Muscle layer of colon (tissue), 2 donors: Measurements from ENCODE around the gene SFMBT2.
"Not testable (repeated sequence)": the region's sequence is repeated elsewhere in the genome, so short reads cannot be mapped to it uniquely, and the experiment has no call there.

Experiments
- H3K27ac ChIP-seq: one replicate; pipeline ENCODE4 v1.7.0; 2013; ENCODE audit warnings: low read depth, mild to moderate bottlenecking, low read length, moderate library complexity
- H3K27me3 ChIP-seq, 2 donors: one replicate each; pipeline ENCODE4 v1.7.0; 2013; ENCODE audit warnings: low read length in 2 of 2, mild to moderate bottlenecking in 2 of 2; ENCODE audit not compliant: insufficient read depth in 2 of 2, control insufficient read depth in 1 of 2
- H3K36me3 ChIP-seq: one replicate; pipeline ENCODE4 v1.7.0; 2013; ENCODE audit warnings: mild to moderate bottlenecking, low read length; ENCODE audit not compliant: insufficient read depth
- H3K4me1 ChIP-seq: one replicate; pipeline ENCODE4 v1.7.0; 2013; ENCODE audit warnings: mild to moderate bottlenecking, low read length; ENCODE audit not compliant: insufficient read depth
- H3K4me3 ChIP-seq, 2 donors: one replicate each; pipeline ENCODE4 v1.7.0; 2013; ENCODE audit warnings: low read length in 2 of 2, low read depth in 1 of 2, mild to moderate bottlenecking in 1 of 2, moderate library complexity in 1 of 2
- H3K9ac ChIP-seq: one replicate; pipeline ENCODE4 v1.7.0; 2013; ENCODE audit warnings: low read length
- H3K9me3 ChIP-seq: one replicate; pipeline ENCODE4 v1.7.0; 2013; ENCODE audit warnings: mild to moderate bottlenecking, low read length
- donor health status: abdominal sarcoma.
- donor health status: Adenocarcinoma of cecum.

SFMBT2 gene

GRCh38 chr10:7202793-7203355, 208.0 kb downstream of the SFMBT2 start:
- Histone ChIP-seq H3K4me1 (no peaks in the 10 kb centered on the region), H3K27me3 (no peaks in the 10 kb centered on the region), H3K4me3 (no peak overlapping the region), H3K9ac (no peak overlapping the region), H3K36me3 (no peaks in the 10 kb centered on the region), H3K9me3 (no peaks in the 10 kb centered on the region), H3K27ac (no peak overlapping the region)

GRCh38 chr10:7199152-7199760, 211.6 kb downstream of the SFMBT2 start:
- Histone ChIP-seq H3K36me3 (no peaks in the 10 kb centered on the region), H3K9ac (no peak overlapping the region), H3K27me3 (no peaks in the 10 kb centered on the region), H3K4me1 (no peaks in the 10 kb centered on the region), H3K9me3 (no peaks in the 10 kb centered on the region), H3K27ac (no peak overlapping the region), H3K4me3 (no peak overlapping the region)

GRCh38 chr10:7196284-7196683, 214.6 kb downstream of the SFMBT2 start:
- H3K27ac ChIP-seq = no peak overlapping the region
- H3K9ac ChIP-seq = no peak overlapping the region
- no peaks in the 10 kb centered on the region for H3K27me3 ChIP-seq
- H3K36me3 ChIP-seq = no peaks in the 10 kb centered on the region
- no peaks in the 10 kb centered on the region for H3K9me3 ChIP-seq
- H3K4me3 ChIP-seq = no peak overlapping the region
- H3K4me1 ChIP-seq = no peaks in the 10 kb centered on the region

- no peak overlapping the region for H3K9ac ChIP-seq
- H3K27ac ChIP-seq = no peak overlapping the region
- H3K36me3 ChIP-seq = no peaks in the 10 kb centered on the region
- H3K4me1 ChIP-seq = no peaks in the 10 kb centered on the region
- H3K4me3 ChIP-seq = no peak overlapping the region
- no peaks in the 10 kb centered on the region for H3K9me3 ChIP-seq
- H3K27me3 ChIP-seq = no peaks in the 10 kb centered on the region
Measured at GRCh38 chr10:7195118-7195517, 215.7 kb downstream of the SFMBT2 start.

GRCh38 chr10:7194571-7194970, 216.3 kb downstream of the SFMBT2 start:
- H3K9me3 ChIP-seq = no peaks in the 10 kb centered on the region
- H3K36me3 ChIP-seq = no peaks in the 10 kb centered on the region
- H3K9ac ChIP-seq = no peak overlapping the region
- no peaks in the 10 kb centered on the region for H3K27me3 ChIP-seq
- H3K27ac ChIP-seq = no peak overlapping the region
- no peak overlapping the region for H3K4me3 ChIP-seq
- no peaks in the 10 kb centered on the region for H3K4me1 ChIP-seq

GRCh38 chr10:7193369-7193768, 217.5 kb downstream of the SFMBT2 start:
- Histone ChIP-seq H3K4me1 (no peaks in the 10 kb centered on the region), H3K4me3 (no peak overlapping the region), H3K27me3 (no peaks in the 10 kb centered on the region), H3K27ac (no peak overlapping the region), H3K9ac (no peak overlapping the region), H3K36me3 (no peaks in the 10 kb centered on the region), H3K9me3 (no peaks in the 10 kb centered on the region)

- Histone ChIP-seq H3K27me3 (no peaks in the 10 kb centered on the region), H3K36me3 (no peaks in the 10 kb centered on the region), H3K4me3 (no peak overlapping the region), H3K9ac (no peak overlapping the region), H3K27ac (no peak overlapping the region), H3K4me1 (no peaks in the 10 kb centered on the region), H3K9me3 (no peaks in the 10 kb centered on the region)
Measured at GRCh38 chr10:7192831-7193361, 217.9 kb downstream of the SFMBT2 start.

- Histone ChIP-seq H3K36me3 (no peaks in the 10 kb centered on the region), H3K4me1 (no peaks in the 10 kb centered on the region)
Measured at GRCh38 chr10:7192061-7192460, 218.8 kb downstream of the SFMBT2 start.

GRCh38 chr10:7190772-7191171, 220.1 kb downstream of the SFMBT2 start:
- not testable (repeated sequence) for H3K36me3 ChIP-seq, H3K9me3 ChIP-seq, H3K27me3 ChIP-seq, H3K27ac ChIP-seq, H3K4me1 ChIP-seq, H3K9ac ChIP-seq, H3K4me3 ChIP-seq

More at GRCh38 chr10:7192061-7192460, 218.8 kb downstream of the SFMBT2 start:
- no peaks in the 10 kb centered on the region for H3K9me3 ChIP-seq
- H3K9ac ChIP-seq = no peak overlapping the region
- no peaks in the 10 kb centered on the region for H3K27me3 ChIP-seq
- H3K27ac ChIP-seq = no peak overlapping the region
- H3K4me3 ChIP-seq = no peak overlapping the region

- H3K9me3 ChIP-seq = no peaks in the 10 kb centered on the region
- no peaks in the 10 kb centered on the region for H3K4me1 ChIP-seq
- H3K4me3 ChIP-seq = no peak overlapping the region
- no peaks in the 10 kb centered on the region for H3K27me3 ChIP-seq
- no peaks in the 10 kb centered on the region for H3K36me3 ChIP-seq
- no peak overlapping the region for H3K27ac ChIP-seq
- no peak overlapping the region for H3K9ac ChIP-seq
Measured at GRCh38 chr10:7189909-7190308, 220.9 kb downstream of the SFMBT2 start.

- H3K4me1 ChIP-seq = no peaks in the 10 kb centered on the region
- no peaks in the 10 kb centered on the region for H3K27me3 ChIP-seq
- no peak overlapping the region for H3K9ac ChIP-seq
- no peak overlapping the region for H3K4me3 ChIP-seq
- H3K27ac ChIP-seq = no peak overlapping the region
- H3K9me3 ChIP-seq = no peaks in the 10 kb centered on the region
- no peaks in the 10 kb centered on the region for H3K36me3 ChIP-seq
Measured at GRCh38 chr10:7188456-7189050, 222.3 kb downstream of the SFMBT2 start.
